COLO668 (cell line): Measurements from ENCODE around the gene TMEM108.
A peak's percentile ranks its signal among the peaks of the same experiment; 100 is the strongest.

ENCODE experiments used
- DNase-seq: peaks from one replicate; lab custom pipeline; 2025; ENCODE audit not compliant: unreplicated experiment; lab: John Stamatoyannopoulos, UW

Gene TMEM108

GRCh38 chr3:133273346-133273745 lies 235.2 kb downstream of the TMEM108 start:
- no peak for DNase-seq

- no peak for DNase-seq
Measured at GRCh38 chr3:133274477-133274876, 236.3 kb downstream of the TMEM108 start.

GRCh38 chr3:133276594-133276993 lies 238.4 kb downstream of the TMEM108 start:
- no peak for DNase-seq

- no peak for DNase-seq
Measured at GRCh38 chr3:133277813-133278212, 239.6 kb downstream of the TMEM108 start.

- DNase-seq, result no peak
Measured at GRCh38 chr3:133278260-133279043, 240.3 kb downstream of the TMEM108 start.

- no peak for DNase-seq
Measured at GRCh38 chr3:133280586-133280985, 242.4 kb downstream of the TMEM108 start.

- DNase-seq, result no peak
Measured at GRCh38 chr3:133282236-133282635, 244.0 kb downstream of the TMEM108 start.

- DNase-seq, result no peak
Measured at GRCh38 chr3:133283958-133284807, 246.0 kb downstream of the TMEM108 start.

- no peak for DNase-seq
Measured at GRCh38 chr3:133289322-133289721, 251.1 kb downstream of the TMEM108 start.

GRCh38 chr3:133292296-133292695 lies 254.1 kb downstream of the TMEM108 start:
- DNase-seq, result no peak

GRCh38 chr3:133293397-133294110 lies 255.4 kb downstream of the TMEM108 start:
- DNase-seq, result no peak

GRCh38 chr3:133294253-133294652 lies 256.1 kb downstream of the TMEM108 start:
- DNase-seq, result no peak

GRCh38 chr3:133295199-133295901 lies 257.2 kb downstream of the TMEM108 start:
- DNase-seq, result peak; percentile 1

- no peak for DNase-seq
Measured at GRCh38 chr3:133295944-133296917, 258.0 kb downstream of the TMEM108 start.

GRCh38 chr3:133296981-133297380 lies 258.8 kb downstream of the TMEM108 start:
- no peak for DNase-seq

- DNase-seq, result no peak
Measured at GRCh38 chr3:133300102-133300501, 261.9 kb downstream of the TMEM108 start.

GRCh38 chr3:133301194-133301593 lies 263.0 kb downstream of the TMEM108 start:
- DNase-seq, result no peak

GRCh38 chr3:133301731-133302130 lies 263.5 kb downstream of the TMEM108 start:
- DNase-seq, result no peak

GRCh38 chr3:133303430-133303829 lies 265.2 kb downstream of the TMEM108 start:
- no peak for DNase-seq

- no peak for DNase-seq
Measured at GRCh38 chr3:133317866-133318265, 279.7 kb downstream of the TMEM108 start.
